GM19395 (cell line): ENCODE measurements around the gene MDK.

ENCODE experiments used
- ATAC-seq: cut with Tn5 transposase; IDR thresholded peaks from one replicate; pipeline ENCODE4 v1.9.1; 2021; ENCODE audit warnings: mild to moderate bottlenecking, moderate library complexity; ENCODE audit not compliant: unreplicated experiment

MDK gene

GRCh38 chr11:46381048-46381818 lies at the start of gene MDK:
Gene MDK, plus strand, starts transcription at chr11:46381669. Its CDS starts 389 bp downstream, at chr11:46382058.
- ATAC-seq = no peak

- no peak for ATAC-seq
These were observed 49.3 kb upstream of the MDK start for GRCh38 chr11:46332093-46332567.

GRCh38 chr11:46332568-46333393 lies 48.7 kb upstream of the MDK start:
- no peak for ATAC-seq

- no peak for ATAC-seq
These were observed 48.0 kb upstream of the MDK start for GRCh38 chr11:46333394-46333947.

- no peak for ATAC-seq
These were observed 47.3 kb upstream of the MDK start for GRCh38 chr11:46334211-46334610.

- no peak for ATAC-seq
These were observed 46.2 kb upstream of the MDK start for GRCh38 chr11:46335271-46335670.

GRCh38 chr11:46335890-46336562 lies 45.4 kb upstream of the MDK start:
- no peak for ATAC-seq

GRCh38 chr11:46336563-46337180 lies 44.8 kb upstream of the MDK start:
- ATAC-seq = no peak

GRCh38 chr11:46337626-46338345 lies 43.7 kb upstream of the MDK start:
- ATAC-seq = no peak

GRCh38 chr11:46338636-46338987 lies 42.9 kb upstream of the MDK start:
- no peak for ATAC-seq

- no peak for ATAC-seq
These were observed 42.3 kb upstream of the MDK start for GRCh38 chr11:46338988-46339666.

- no peak for ATAC-seq
These were observed 41.7 kb upstream of the MDK start for GRCh38 chr11:46339816-46340215.

GRCh38 chr11:46341454-46341853 lies 40.0 kb upstream of the MDK start:
- no peak for ATAC-seq

- no peak for ATAC-seq
These were observed 39.2 kb upstream of the MDK start for GRCh38 chr11:46342239-46342638.

- ATAC-seq = no peak
These were observed 37.9 kb upstream of the MDK start for GRCh38 chr11:46343520-46343919.

GRCh38 chr11:46345131-46345597 lies 36.3 kb upstream of the MDK start:
- ATAC-seq = no peak

GRCh38 chr11:46345881-46346484 lies 35.5 kb upstream of the MDK start:
- no peak for ATAC-seq

GRCh38 chr11:46346886-46347636 lies 34.4 kb upstream of the MDK start, which contains the start of gene DGKZ:
Gene DGKZ, plus strand, starts transcription at chr11:46347463. Its CDS starts 197 bp downstream, at chr11:46347660.
- ATAC-seq = peak; percentile 44
